ENCODE data around the gene GALNS.

GALNS gene

GRCh38 chr16:88844419-88845036 lies 12.2 kb downstream of the GALNS start:
- Histone ChIP-seq H3K9ac (ENCODE audit: insufficient read length, low read depth) (no peak overlapping the region), H3K4me3 (ENCODE audit: insufficient read length, low read depth) (no peak overlapping the region), H3K9me3 (ENCODE audit: insufficient read depth, low read length) (peaks cover 6% of the 10 kb centered on the region; the same call in 1 of the 2 replicates), H3K36me3 (ENCODE audit: insufficient read depth, insufficient read length, low read length) (peaks cover 32% of the 10 kb centered on the region), H3K4me1 (ENCODE audit: insufficient read depth, insufficient read length) (peaks cover 4% of the 10 kb centered on the region), H3K27me3 (ENCODE audit: insufficient read depth, insufficient read length) (no peaks in the 10 kb centered on the region)
- no peak for DNase-seq (ENCODE audit: low read depth, low spot score)
- TF ChIP-seq YY1 (IDR thresholded peaks at IDR 0.05; ENCODE audit: insufficient read depth, insufficient read length): no peak
- no peak for TF ChIP-seq ZNF274 (IDR thresholded peaks at IDR 0.05; ENCODE audit: low read depth, low read length)
- no peak for TF ChIP-seq SUZ12 (IDR thresholded peaks at IDR 0.05; ENCODE audit: extremely low read depth, insufficient read depth, insufficient read length)

GRCh38 chr16:88843256-88843655 lies 13.5 kb downstream of the GALNS start:
- no peak for DNase-seq (ENCODE audit: low read depth, low spot score)
- Histone ChIP-seq H3K4me1 (ENCODE audit: insufficient read depth, insufficient read length) (peaks cover 4% of the 10 kb centered on the region), H3K4me3 (ENCODE audit: insufficient read length, low read depth) (no peak overlapping the region), H3K9ac (ENCODE audit: insufficient read length, low read depth) (no peak overlapping the region), H3K27me3 (ENCODE audit: insufficient read depth, insufficient read length) (no peaks in the 10 kb centered on the region), H3K9me3 (ENCODE audit: insufficient read depth, low read length) (peaks cover 18% of the 10 kb centered on the region; the same call in 1 of the 2 replicates), H3K36me3 (ENCODE audit: insufficient read depth, insufficient read length, low read length) (peaks cover 44% of the 10 kb centered on the region)
- no peak for TF ChIP-seq ZNF274 (IDR thresholded peaks at IDR 0.05; ENCODE audit: low read depth, low read length)
- TF ChIP-seq SUZ12 (IDR thresholded peaks at IDR 0.05; ENCODE audit: extremely low read depth, insufficient read depth, insufficient read length): no peak
- TF ChIP-seq YY1 (IDR thresholded peaks at IDR 0.05; ENCODE audit: insufficient read depth, insufficient read length): no peak

GRCh38 chr16:88842806-88843205 lies 13.9 kb downstream of the GALNS start:
- Histone ChIP-seq H3K9me3 (ENCODE audit: insufficient read depth, low read length) (peaks cover 18% of the 10 kb centered on the region; the same call in 1 of the 2 replicates), H3K4me3 (ENCODE audit: insufficient read length, low read depth) (no peak overlapping the region), H3K4me1 (ENCODE audit: insufficient read depth, insufficient read length) (peaks cover 4% of the 10 kb centered on the region), H3K36me3 (ENCODE audit: insufficient read depth, insufficient read length, low read length) (peaks cover 48% of the 10 kb centered on the region), H3K9ac (ENCODE audit: insufficient read length, low read depth) (no peak overlapping the region), H3K27me3 (ENCODE audit: insufficient read depth, insufficient read length) (no peaks in the 10 kb centered on the region)
- DNase-seq (ENCODE audit: low read depth, low spot score): no peak
- TF ChIP-seq SUZ12 (IDR thresholded peaks at IDR 0.05; ENCODE audit: extremely low read depth, insufficient read depth, insufficient read length): no peak
- TF ChIP-seq YY1 (IDR thresholded peaks at IDR 0.05; ENCODE audit: insufficient read depth, insufficient read length): no peak
- no peak for TF ChIP-seq ZNF274 (IDR thresholded peaks at IDR 0.05; ENCODE audit: low read depth, low read length)

GRCh38 chr16:88842308-88842756 lies 14.4 kb downstream of the GALNS start:
- TF ChIP-seq ZNF274 (IDR thresholded peaks at IDR 0.05; ENCODE audit: low read depth, low read length) (no peak), SUZ12 (IDR thresholded peaks at IDR 0.05; ENCODE audit: extremely low read depth, insufficient read depth, insufficient read length) (no peak), YY1 (IDR thresholded peaks at IDR 0.05; ENCODE audit: insufficient read depth, insufficient read length) (no peak)
- H3K36me3 ChIP-seq (ENCODE audit: insufficient read depth, insufficient read length, low read length): peaks cover 49% of the 10 kb centered on the region

GRCh38 chr16:88841521-88842307 lies 15.0 kb downstream of the GALNS start:
- Histone ChIP-seq H3K9me3 (ENCODE audit: insufficient read depth, low read length) (peaks cover 18% of the 10 kb centered on the region; the same call in 1 of the 2 replicates), H3K36me3 (ENCODE audit: insufficient read depth, insufficient read length, low read length) (peaks cover 50% of the 10 kb centered on the region), H3K4me1 (ENCODE audit: insufficient read depth, insufficient read length) (peaks cover 4% of the 10 kb centered on the region), H3K27me3 (ENCODE audit: insufficient read depth, insufficient read length) (no peaks in the 10 kb centered on the region), H3K4me3 (ENCODE audit: insufficient read length, low read depth) (no peak overlapping the region), H3K9ac (ENCODE audit: insufficient read length, low read depth) (no peak overlapping the region)
- TF ChIP-seq ZNF274 (IDR thresholded peaks at IDR 0.05; ENCODE audit: low read depth, low read length): no peak
- TF ChIP-seq YY1 (IDR thresholded peaks at IDR 0.05; ENCODE audit: insufficient read depth, insufficient read length): no peak
- TF ChIP-seq SUZ12 (IDR thresholded peaks at IDR 0.05; ENCODE audit: extremely low read depth, insufficient read depth, insufficient read length): no peak
- DNase-seq (ENCODE audit: low read depth, low spot score): no peak

More at GRCh38 chr16:88842308-88842756, 14.4 kb downstream of the GALNS start:
- H3K4me3 ChIP-seq (ENCODE audit: insufficient read length, low read depth): no peak overlapping the region
- DNase-seq (ENCODE audit: low read depth, low spot score): no peak
- no peak overlapping the region for H3K9ac ChIP-seq (ENCODE audit: insufficient read length, low read depth)
- H3K27me3 ChIP-seq (ENCODE audit: insufficient read depth, insufficient read length): no peaks in the 10 kb centered on the region
- H3K9me3 ChIP-seq (ENCODE audit: insufficient read depth, low read length): peaks cover 18% of the 10 kb centered on the region; the same call in 1 of the 2 replicates
- H3K4me1 ChIP-seq (ENCODE audit: insufficient read depth, insufficient read length): peaks cover 4% of the 10 kb centered on the region

- H3K9ac ChIP-seq (ENCODE audit: insufficient read length, low read depth): no peak overlapping the region
- H3K4me3 ChIP-seq (ENCODE audit: insufficient read length, low read depth): no peak overlapping the region
- H3K27me3 ChIP-seq (ENCODE audit: insufficient read depth, insufficient read length): no peaks in the 10 kb centered on the region
- peaks cover 3% of the 10 kb centered on the region for H3K4me1 ChIP-seq (ENCODE audit: insufficient read depth, insufficient read length)
- H3K36me3 ChIP-seq (ENCODE audit: insufficient read depth, insufficient read length, low read length): peaks cover 55% of the 10 kb centered on the region
- no peak for DNase-seq (ENCODE audit: low read depth, low spot score)
- H3K9me3 ChIP-seq (ENCODE audit: insufficient read depth, low read length): peaks cover 18% of the 10 kb centered on the region; the same call in 1 of the 2 replicates
- no peak for TF ChIP-seq YY1 (IDR thresholded peaks at IDR 0.05; ENCODE audit: insufficient read depth, insufficient read length)
- TF ChIP-seq ZNF274 (IDR thresholded peaks at IDR 0.05; ENCODE audit: low read depth, low read length): no peak
These were observed 16.0 kb downstream of the GALNS start for GRCh38 chr16:88840600-88841215.

Measured in NT2/D1 (cell line).